AG04450 (cell line): Measurements from ENCODE around the gene ATL3. TPM values are rescaled to one million over a fixed set of nuclear protein-coding genes. Genes with fewer than 3 reads are reported as not detected.
"Not testable (repeated sequence)": the region's sequence is repeated elsewhere in the genome, so short reads cannot be mapped to it uniquely, and the experiment has no call there.

Experiments used
- CTCF ChIA-PET: fragments of 300-600, 350-600 bp; formaldehyde crosslinking; extraction: SDS; loops from one replicate; lab custom pipeline; 2022; ENCODE audit warnings: antibody characterized with exemption, inconsistent platforms; lab: Charles Lee
- POLR2A ChIA-PET: fragments of 350-600 bp; formaldehyde crosslinking; extraction: SDS; loops from one replicate; lab custom pipeline; 2021; ENCODE audit warnings: antibody characterized with exemption, inconsistent platforms; lab: Yijun Ruan, JAX
- DNase-seq: peaks from one replicate; pipeline ENCODE4 v3.0.0-alpha.2; 2011; ENCODE audit warnings: low read depth, low spot score
- H3K27ac ChIP-seq: one replicate; pipeline ENCODE4 v1.5.1; 2012; ENCODE audit warnings: low read depth, low read length, control low read depth
- H3K27me3 ChIP-seq: one replicate; pipeline ENCODE4 v1.6.0; 2012; ENCODE audit warnings: low read length; ENCODE audit not compliant: control insufficient read depth, insufficient read depth
- H3K4me3 ChIP-seq: 2 replicates; pipeline ENCODE4 v1.5.1; 2011; ENCODE audit warnings: mild to moderate bottlenecking, low read depth, low read length, control low read depth
- H3K9me3 ChIP-seq: 2 replicates; pipeline ENCODE4 v1.5.1; 2012; ENCODE audit warnings: low read length; ENCODE audit not compliant: control insufficient read depth, insufficient read depth
- polyA plus RNA-seq: library from polyadenylated mRNA; depleted of rRNA; stranded (reverse); fragments of >200 nt; gene quantifications from 2 replicates; pipeline ENCODE4 v1.2.3, GENCODE V29; 2011
- TF ChIP-seq, protein P1 (sequence below): IDR thresholded peaks from 2 replicates; pipeline ENCODE4 v1.5.1; 2011; ENCODE audit warnings: low read depth, low read length, control low read depth, inconsistent platforms

ATL3 gene
- polyA plus RNA-seq, 1 experiment, result 52.3 TPM

DNA sequence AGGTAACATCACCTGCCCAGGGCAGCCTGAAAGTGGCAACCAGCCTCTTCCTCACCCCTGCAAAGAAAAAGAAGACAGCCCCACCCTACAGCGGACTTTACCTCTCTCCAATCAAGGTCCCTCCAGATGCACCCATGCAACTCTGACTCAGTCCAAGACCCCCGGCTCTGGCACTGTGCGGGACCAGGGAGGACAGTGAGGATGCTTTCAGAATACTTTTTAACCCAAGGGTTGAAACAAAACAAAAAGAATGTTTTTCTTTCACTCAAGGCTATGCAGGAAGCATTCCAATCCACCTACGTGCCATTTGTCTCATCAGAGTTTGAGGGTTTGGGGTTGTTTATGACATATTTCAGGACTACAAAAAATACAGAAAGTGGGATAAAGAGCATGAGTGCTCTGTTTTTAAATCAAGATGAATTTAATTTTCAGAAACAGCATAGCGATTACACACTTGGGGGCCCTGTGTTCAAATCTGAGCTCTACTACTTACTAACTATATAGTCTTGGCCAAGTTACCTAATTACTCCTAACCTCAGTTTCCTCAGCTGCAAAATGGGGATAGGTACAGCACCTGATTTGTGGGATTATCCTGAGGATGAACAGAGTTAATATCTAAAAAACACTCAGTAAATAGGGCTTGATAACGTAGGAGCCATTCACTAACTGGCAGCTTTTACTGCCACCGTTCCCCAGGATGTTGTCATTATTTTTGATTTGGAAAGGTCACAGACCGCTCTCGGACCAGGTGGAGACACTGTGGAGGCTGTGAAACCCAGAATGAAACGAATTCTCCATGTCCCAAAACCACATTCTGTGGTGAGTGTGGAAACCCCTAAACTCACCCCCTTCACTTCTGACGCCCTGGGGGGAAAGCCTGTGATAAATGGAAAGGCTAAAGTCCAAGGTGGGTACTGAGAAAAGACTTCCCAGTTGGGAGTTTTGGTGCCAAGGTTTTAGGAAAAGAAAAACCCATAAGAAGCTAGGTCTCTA, 62.5 kb downstream of the ATL3 start:
- peak overlapping the region; percentile 31 for H3K27ac ChIP-seq
- H3K4me3 ChIP-seq, result no peak overlapping the region
- H3K27me3 ChIP-seq, result no peaks in the 10 kb centered on the region
- ChIA-PET POLR2A (no interaction called here), CTCF (interaction anchor here (1.4 kb wide), 2 partner anchors 27 to 30 kb away, joined by 3 to 8 read pairs; no protein-coding TSS in a partner anchor)
- peaks cover 3% of the 10 kb centered on the region; the same call in 1 of the 2 replicates for H3K9me3 ChIP-seq
- no peak for DNase-seq
- TF ChIP-seq, protein P1, sequence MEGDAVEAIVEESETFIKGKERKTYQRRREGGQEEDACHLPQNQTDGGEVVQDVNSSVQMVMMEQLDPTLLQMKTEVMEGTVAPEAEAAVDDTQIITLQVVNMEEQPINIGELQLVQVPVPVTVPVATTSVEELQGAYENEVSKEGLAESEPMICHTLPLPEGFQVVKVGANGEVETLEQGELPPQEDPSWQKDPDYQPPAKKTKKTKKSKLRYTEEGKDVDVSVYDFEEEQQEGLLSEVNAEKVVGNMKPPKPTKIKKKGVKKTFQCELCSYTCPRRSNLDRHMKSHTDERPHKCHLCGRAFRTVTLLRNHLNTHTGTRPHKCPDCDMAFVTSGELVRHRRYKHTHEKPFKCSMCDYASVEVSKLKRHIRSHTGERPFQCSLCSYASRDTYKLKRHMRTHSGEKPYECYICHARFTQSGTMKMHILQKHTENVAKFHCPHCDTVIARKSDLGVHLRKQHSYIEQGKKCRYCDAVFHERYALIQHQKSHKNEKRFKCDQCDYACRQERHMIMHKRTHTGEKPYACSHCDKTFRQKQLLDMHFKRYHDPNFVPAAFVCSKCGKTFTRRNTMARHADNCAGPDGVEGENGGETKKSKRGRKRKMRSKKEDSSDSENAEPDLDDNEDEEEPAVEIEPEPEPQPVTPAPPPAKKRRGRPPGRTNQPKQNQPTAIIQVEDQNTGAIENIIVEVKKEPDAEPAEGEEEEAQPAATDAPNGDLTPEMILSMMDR, result no peak

DNA sequence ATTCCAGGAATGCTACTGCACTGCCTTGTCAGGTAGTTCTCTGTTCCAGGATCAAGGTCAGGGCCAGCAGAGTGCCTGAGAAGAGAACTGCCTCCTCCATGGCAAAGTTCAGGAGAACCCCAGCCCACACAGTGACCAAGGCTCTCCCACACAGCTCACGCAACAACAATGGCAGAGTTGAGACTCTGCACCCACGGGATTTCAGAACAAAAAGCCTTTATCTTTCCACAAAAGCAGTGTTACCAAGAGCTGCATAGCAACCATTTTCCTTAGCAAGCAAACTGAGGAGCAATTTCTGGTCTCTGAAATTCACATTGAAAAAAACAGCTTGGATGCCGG, 68.0 kb downstream of the ATL3 start:
- CTCF ChIA-PET, result no interaction called here
- no peak for DNase-seq
- Histone ChIP-seq H3K4me3 (no peak overlapping the region), H3K9me3 (0 out of 2 replicates have a peak, but pooled peaks cover 3% of the 10 kb centered on the region), H3K27ac (no peak overlapping the region), H3K27me3 (no peaks in the 10 kb centered on the region)
- POLR2A ChIA-PET, result no interaction called here
- TF ChIP-seq, protein P1, result no peak

DNA sequence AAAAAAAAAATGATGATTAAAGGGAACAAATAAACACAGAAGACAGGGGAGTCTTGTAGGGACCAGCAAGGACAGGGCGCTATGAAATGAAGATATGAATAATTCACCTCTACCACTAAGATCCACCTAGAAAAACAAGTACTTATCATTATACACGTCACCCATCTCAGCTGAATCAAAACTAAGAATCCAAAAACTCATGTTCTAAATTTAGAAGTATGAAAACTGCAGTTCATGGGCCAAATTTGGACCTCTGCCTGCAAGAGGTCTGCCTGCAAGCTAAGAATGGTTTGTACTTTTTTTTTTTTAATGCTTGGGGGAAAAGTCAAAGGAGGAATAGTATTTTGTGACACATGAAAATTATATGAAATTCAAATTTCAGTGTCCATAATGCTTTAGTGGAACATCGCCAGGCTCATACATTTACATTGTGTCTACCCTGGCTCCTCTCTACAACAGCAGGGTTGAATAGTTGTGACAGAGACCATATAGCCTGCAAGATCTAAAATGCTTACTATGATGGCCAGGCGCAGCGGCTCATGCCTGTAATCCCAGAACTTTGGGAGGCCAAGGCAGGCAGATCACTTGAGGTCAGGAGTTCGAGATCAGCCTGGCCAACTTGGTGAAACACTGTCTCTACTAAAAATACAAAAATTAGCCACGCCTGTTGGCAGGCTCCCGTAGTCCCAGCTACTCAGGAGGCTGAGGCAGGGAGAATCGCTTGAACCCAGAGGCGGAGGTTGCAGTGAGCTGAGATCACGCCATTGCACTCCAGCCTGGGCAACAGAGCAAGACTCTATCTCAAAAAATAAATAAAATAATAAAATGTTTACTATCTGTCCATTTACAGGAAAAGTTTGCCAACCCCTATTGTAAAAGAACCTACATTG, 68.6 kb downstream of the ATL3 start:
- H3K27me3 ChIP-seq, DNase-seq, H3K27ac ChIP-seq, H3K9me3 ChIP-seq, H3K4me3 ChIP-seq, POLR2A ChIA-PET: not testable (repeated sequence)
- CTCF ChIA-PET, result interaction anchor here (0.7 kb wide), 2 partner anchors 32 to 60 kb away, joined by 3 read pairs; no protein-coding TSS in a partner anchor

DNA sequence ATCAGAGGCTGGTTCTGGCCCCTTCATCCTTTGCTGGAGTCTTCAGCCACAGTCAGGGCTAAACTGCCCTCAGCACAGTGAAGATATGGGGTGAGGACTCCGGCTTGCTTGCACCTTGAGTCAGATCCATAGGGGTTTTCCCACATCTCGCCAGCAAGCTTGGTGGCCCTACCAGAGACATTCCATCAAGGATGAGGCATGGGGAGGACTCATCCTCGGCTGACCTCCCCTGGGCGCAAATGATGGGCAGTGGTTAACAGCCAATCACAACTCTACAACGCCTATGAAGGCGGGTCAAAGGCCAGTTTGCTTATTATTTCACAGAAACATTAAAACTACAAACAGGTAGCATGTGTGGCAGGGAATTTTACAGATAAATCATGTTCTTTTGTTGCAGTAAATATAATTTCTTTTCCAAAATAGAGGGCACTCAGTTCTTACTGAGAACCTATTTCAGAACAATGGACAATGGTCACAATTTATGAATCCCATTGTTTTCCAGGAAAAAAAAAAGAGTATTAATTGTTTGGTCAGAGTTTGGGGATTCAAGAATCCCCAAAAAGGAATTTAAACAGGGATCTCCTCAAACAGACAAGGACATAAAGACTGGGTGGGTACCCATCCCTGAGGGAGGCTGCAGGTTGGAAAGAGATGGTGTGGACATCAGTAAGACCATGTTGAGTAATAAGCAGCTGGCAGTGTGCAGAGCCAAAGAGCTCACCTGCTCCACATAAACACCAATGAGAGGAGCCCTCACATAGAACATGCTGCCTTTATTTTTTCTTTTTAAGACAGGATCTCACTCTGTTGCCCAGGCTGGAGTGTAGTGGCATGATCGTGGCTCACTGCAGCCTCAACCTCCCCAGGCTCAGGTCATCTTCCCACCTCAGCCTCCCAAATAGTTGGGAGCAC, 71.7 kb downstream of the ATL3 start:
- Histone ChIP-seq H3K4me3 (no peak overlapping the region), H3K27ac (no peak overlapping the region), H3K9me3 (no peaks in the 10 kb centered on the region), H3K27me3 (no peaks in the 10 kb centered on the region)
- CTCF ChIA-PET, result no interaction called here
- DNase-seq, result no peak
- POLR2A ChIA-PET, result no interaction called here
- TF ChIP-seq, protein P1, result no peak

DNA sequence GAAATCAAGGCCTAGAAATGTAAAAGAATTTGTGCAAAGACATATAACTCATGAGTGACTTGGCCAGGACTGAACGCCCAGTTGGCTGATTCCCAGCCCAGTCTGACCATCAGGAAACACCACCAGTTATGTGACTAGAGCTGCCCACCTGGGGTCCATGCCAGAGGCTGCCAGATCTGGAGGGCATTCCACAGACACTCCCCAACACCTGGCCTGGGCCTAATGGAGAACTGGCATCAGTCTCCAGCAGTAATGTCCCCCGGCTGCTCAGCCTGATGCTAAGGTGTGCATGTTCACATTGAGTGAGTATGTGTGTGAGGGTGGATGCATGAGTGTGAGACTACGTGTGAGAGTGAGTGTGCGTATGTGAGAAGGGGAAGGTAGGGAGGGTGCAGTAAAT, 72.6 kb downstream of the ATL3 start:
- H3K4me3 ChIP-seq, result no peak overlapping the region
- ChIA-PET CTCF (no interaction called here), POLR2A (no interaction called here)
- TF ChIP-seq, protein P1, result no peak
- H3K27ac ChIP-seq, result no peak overlapping the region
- DNase-seq, result no peak
- H3K27me3 ChIP-seq, result no peaks in the 10 kb centered on the region
- H3K9me3 ChIP-seq, result no peaks in the 10 kb centered on the region
